GM23338 (cell line): ENCODE measurements around the gene CFLAR. TPM values are rescaled to one million over a fixed set of nuclear protein-coding genes. Genes with fewer than 3 reads are reported as not detected.

Experiments
- ATAC-seq: fragments of 200-7000 bp; cut with Tn5 transposase; 3 replicates; pipeline ENCODE4 v1.9.1; 2020
- DNase-seq: peaks from one replicate; pipeline ENCODE4 v3.0.0-alpha.2; 2015; ENCODE audit warnings: low spot score
- H2AFZ ChIP-seq: fragments of 200-600 bp; sonication (generic); 2 replicates; pipeline ENCODE4 v1.8.0; 2016; ENCODE audit warnings: antibody characterized with exemption, mild to moderate bottlenecking, moderate library complexity
- H3F3A ChIP-seq: fragments of 200-600 bp; sonication (generic); replicated peaks from 2 replicates; pipeline ENCODE4 v1.8.0; 2017; ENCODE audit warnings: antibody characterized with exemption, mixed run types, low read depth
- H3K27ac ChIP-seq: fragments of 200-600 bp; sonication (generic); 2 replicates; pipeline ENCODE4 v1.6.1; 2016; ENCODE audit warnings: low read depth
- H3K27me3 ChIP-seq: fragments of 200-600 bp; sonication (generic); 2 replicates; pipeline ENCODE4 v1.8.0; 2016; ENCODE audit warnings: mild to moderate bottlenecking, mixed run types, moderate library complexity; ENCODE audit not compliant: insufficient read depth
- H3K36me3 ChIP-seq: fragments of 200-600 bp; sonication (generic); 2 replicates; pipeline ENCODE4 v1.8.0; 2016; ENCODE audit warnings: mild to moderate bottlenecking; ENCODE audit not compliant: insufficient read depth
- H3K4me1 ChIP-seq: fragments of 200-600 bp; sonication (generic); 2 replicates; pipeline ENCODE4 v1.8.0; 2016; ENCODE audit warnings: mild to moderate bottlenecking, moderate library complexity; ENCODE audit not compliant: insufficient read depth
- H3K4me2 ChIP-seq: fragments of 200-600 bp; sonication (generic); 2 replicates; pipeline ENCODE4 v1.7.1; 2017; ENCODE audit warnings: mixed run types
- H3K4me3 ChIP-seq: fragments of 200-600 bp; sonication (generic); 2 replicates; pipeline ENCODE4 v1.6.1; 2016; ENCODE audit warnings: mixed run types
- H3K79me2 ChIP-seq: fragments of 200-600 bp; sonication (generic); replicated peaks from 2 replicates; pipeline ENCODE4 v1.8.0; 2017; ENCODE audit warnings: mild to moderate bottlenecking; ENCODE audit not compliant: insufficient read depth
- H3K9me2 ChIP-seq: fragments of 200-600 bp; sonication (generic); 2 replicates; pipeline ENCODE4 v1.8.0; 2017; ENCODE audit not compliant: insufficient read depth
- H4K20me1 ChIP-seq: fragments of 200-600 bp; sonication (generic); replicated peaks from 2 replicates; pipeline ENCODE4 v1.8.0; 2017; ENCODE audit warnings: mild to moderate bottlenecking; ENCODE audit not compliant: insufficient read depth
- H3K27ac Mint-ChIP-seq: 2 replicates; pipeline ENCODE4 v1.8.0; 2020; ENCODE audit warnings: inconsistent platforms, mild to moderate bottlenecking, moderate library complexity, mixed read lengths
- H3K27me3 Mint-ChIP-seq: 3 replicates; pipeline ENCODE4 v1.8.0; 2022; ENCODE audit warnings: low read depth, mild to moderate bottlenecking, moderate library complexity, mixed read lengths, inconsistent platforms; ENCODE audit not compliant: insufficient read depth, poor library complexity
- H3K36me3 Mint-ChIP-seq: 3 replicates; pipeline ENCODE4 v1.8.0; 2021; ENCODE audit warnings: low read depth, mild to moderate bottlenecking, inconsistent platforms, moderate library complexity, mixed read lengths
- H3K4me1 Mint-ChIP-seq: 3 replicates; pipeline ENCODE4 v1.8.0; 2020; ENCODE audit warnings: mild to moderate bottlenecking, inconsistent platforms, mixed read lengths
- H3K4me3 Mint-ChIP-seq: 3 replicates; pipeline ENCODE4 v1.8.0; 2021; ENCODE audit warnings: moderate library complexity, mild to moderate bottlenecking, inconsistent platforms, mixed read lengths
- H3K9me3 Mint-ChIP-seq: 3 replicates; pipeline ENCODE4 v1.8.0; 2020; ENCODE audit warnings: moderate library complexity, mild to moderate bottlenecking, inconsistent platforms, mixed read lengths
- CREB1 ChIP-seq: fragments of 250-450 bp; sonication (Bioruptor Pico); IDR thresholded peaks from 2 replicates; pipeline ENCODE4 v1.5.0; 2020; ENCODE audit warnings: low read depth, mild to moderate bottlenecking, moderate library complexity
- EZH2 ChIP-seq: fragments of 200-600 bp; sonication (generic); IDR thresholded peaks from one replicate; pipeline ENCODE4 v1.8.0; 2017; ENCODE audit warnings: antibody characterized with exemption, mild to moderate bottlenecking, low read depth; ENCODE audit not compliant: unreplicated experiment
- EZH2phosphoT487 ChIP-seq: fragments of 200-600 bp; sonication (generic); IDR thresholded peaks from one replicate; pipeline ENCODE4 v1.8.1; 2018; ENCODE audit warnings: antibody characterized with exemption; ENCODE audit not compliant: unreplicated experiment
- JUNB ChIP-seq: IDR thresholded peaks from one replicate; pipeline ENCODE4 v1.6.1; 2016; ENCODE audit warnings: antibody characterized with exemption; ENCODE audit not compliant: unreplicated experiment
- NANOG ChIP-seq: IDR thresholded peaks from 2 replicates; pipeline ENCODE4 v1.6.1; 2016; ENCODE audit warnings: antibody characterized with exemption, borderline replicate concordance
- STAT1 ChIP-seq: IDR thresholded peaks from one replicate; pipeline ENCODE4 v1.6.1; 2016; ENCODE audit warnings: antibody characterized with exemption; ENCODE audit not compliant: unreplicated experiment
- ZNF114 ChIP-seq: fragments of 250-450 bp; sonication (Bioruptor Pico); IDR thresholded peaks from 2 replicates; pipeline ENCODE4 v1.5.0; 2020; ENCODE audit warnings: mild to moderate bottlenecking, moderate library complexity
- ZNF331 ChIP-seq: fragments of 250-450 bp; sonication (Bioruptor Pico); IDR thresholded peaks from 2 replicates; pipeline ENCODE4 v1.5.0; 2020; ENCODE audit warnings: low read depth, mild to moderate bottlenecking, moderate library complexity
- polyA plus RNA-seq: library from polyadenylated mRNA; unstranded; fragments of >200 nt; fragmentation: Nextera tagmentation; extraction: Ambion mirVana; gene quantifications from 2 replicates; pipeline ENCODE4 v1.2.1, GENCODE V29; 2016
- total RNA-seq: library from RNA; depleted of rRNA; stranded (reverse); fragments of >200 nt; shearing (Covaris generic); gene quantifications from 2 replicates; pipeline ENCODE4 v1.2.3, GENCODE V29; 2014
- TF ChIP-seq, protein P1 (sequence below): IDR thresholded peaks from one replicate; pipeline ENCODE4 v1.6.1; 2018; ENCODE audit warnings: antibody characterized with exemption; ENCODE audit not compliant: unreplicated experiment
- TF ChIP-seq, protein P2 (sequence below), 2 experiments: fragments of 200-600 bp in 1 of 2; sonication (generic) in 1 of 2; conservative IDR thresholded peaks; 2 replicates each; pipeline versions ENCODE4 v1.5.1 to v1.6.1; 2016 to 2017; ENCODE audit warnings: antibody characterized with exemption in 2 of 2, low read depth in 2 of 2, mild to moderate bottlenecking in 2 of 2, moderate library complexity in 1 of 2
- TF ChIP-seq, protein P3 (sequence below): IDR thresholded peaks from 2 replicates; pipeline ENCODE4 v1.6.1; 2016; ENCODE audit warnings: antibody characterized with exemption

The CFLAR gene
- total and polyA plus RNA-seq, 2 experiments from 2014 or later = 10.1 to 15.1 TPM

DNA sequence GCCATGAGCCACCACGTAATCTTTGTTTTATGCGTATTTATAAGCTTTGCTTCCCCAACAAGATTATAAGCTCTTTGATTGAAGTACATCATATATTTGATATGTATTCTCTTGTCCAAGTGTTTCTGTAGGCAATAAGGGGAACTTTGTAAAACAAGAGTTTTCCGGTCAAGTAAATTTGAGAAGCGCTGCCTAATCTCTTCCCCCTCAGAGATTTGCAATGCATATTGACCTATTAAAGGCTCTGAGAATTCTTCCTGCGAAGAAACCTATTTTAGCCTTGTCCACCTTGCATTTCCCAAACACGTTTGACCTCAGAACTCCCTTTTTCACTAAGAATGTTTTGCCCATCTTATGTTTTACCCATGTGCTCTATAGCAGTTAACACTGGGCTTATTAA lies 40.1 kb downstream of the CFLAR start (continued):
- TF ChIP-seq, protein P1, sequence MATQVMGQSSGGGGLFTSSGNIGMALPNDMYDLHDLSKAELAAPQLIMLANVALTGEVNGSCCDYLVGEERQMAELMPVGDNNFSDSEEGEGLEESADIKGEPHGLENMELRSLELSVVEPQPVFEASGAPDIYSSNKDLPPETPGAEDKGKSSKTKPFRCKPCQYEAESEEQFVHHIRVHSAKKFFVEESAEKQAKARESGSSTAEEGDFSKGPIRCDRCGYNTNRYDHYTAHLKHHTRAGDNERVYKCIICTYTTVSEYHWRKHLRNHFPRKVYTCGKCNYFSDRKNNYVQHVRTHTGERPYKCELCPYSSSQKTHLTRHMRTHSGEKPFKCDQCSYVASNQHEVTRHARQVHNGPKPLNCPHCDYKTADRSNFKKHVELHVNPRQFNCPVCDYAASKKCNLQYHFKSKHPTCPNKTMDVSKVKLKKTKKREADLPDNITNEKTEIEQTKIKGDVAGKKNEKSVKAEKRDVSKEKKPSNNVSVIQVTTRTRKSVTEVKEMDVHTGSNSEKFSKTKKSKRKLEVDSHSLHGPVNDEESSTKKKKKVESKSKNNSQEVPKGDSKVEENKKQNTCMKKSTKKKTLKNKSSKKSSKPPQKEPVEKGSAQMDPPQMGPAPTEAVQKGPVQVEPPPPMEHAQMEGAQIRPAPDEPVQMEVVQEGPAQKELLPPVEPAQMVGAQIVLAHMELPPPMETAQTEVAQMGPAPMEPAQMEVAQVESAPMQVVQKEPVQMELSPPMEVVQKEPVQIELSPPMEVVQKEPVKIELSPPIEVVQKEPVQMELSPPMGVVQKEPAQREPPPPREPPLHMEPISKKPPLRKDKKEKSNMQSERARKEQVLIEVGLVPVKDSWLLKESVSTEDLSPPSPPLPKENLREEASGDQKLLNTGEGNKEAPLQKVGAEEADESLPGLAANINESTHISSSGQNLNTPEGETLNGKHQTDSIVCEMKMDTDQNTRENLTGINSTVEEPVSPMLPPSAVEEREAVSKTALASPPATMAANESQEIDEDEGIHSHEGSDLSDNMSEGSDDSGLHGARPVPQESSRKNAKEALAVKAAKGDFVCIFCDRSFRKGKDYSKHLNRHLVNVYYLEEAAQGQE = no peak
- TF ChIP-seq ZNF114 (no peak), JUNB (no peak), CREB1 (no peak), EZH2phosphoT487 (no peak), STAT1 (no peak), ZNF331 (CRISPR knock-in tag) (no peak)
- TF ChIP-seq, protein P2, sequence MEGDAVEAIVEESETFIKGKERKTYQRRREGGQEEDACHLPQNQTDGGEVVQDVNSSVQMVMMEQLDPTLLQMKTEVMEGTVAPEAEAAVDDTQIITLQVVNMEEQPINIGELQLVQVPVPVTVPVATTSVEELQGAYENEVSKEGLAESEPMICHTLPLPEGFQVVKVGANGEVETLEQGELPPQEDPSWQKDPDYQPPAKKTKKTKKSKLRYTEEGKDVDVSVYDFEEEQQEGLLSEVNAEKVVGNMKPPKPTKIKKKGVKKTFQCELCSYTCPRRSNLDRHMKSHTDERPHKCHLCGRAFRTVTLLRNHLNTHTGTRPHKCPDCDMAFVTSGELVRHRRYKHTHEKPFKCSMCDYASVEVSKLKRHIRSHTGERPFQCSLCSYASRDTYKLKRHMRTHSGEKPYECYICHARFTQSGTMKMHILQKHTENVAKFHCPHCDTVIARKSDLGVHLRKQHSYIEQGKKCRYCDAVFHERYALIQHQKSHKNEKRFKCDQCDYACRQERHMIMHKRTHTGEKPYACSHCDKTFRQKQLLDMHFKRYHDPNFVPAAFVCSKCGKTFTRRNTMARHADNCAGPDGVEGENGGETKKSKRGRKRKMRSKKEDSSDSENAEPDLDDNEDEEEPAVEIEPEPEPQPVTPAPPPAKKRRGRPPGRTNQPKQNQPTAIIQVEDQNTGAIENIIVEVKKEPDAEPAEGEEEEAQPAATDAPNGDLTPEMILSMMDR (conservative IDR thresholded peaks at IDR 0.05; ENCODE audit: low read depth in 2 of 2) = no peak
- TF ChIP-seq, protein P3, sequence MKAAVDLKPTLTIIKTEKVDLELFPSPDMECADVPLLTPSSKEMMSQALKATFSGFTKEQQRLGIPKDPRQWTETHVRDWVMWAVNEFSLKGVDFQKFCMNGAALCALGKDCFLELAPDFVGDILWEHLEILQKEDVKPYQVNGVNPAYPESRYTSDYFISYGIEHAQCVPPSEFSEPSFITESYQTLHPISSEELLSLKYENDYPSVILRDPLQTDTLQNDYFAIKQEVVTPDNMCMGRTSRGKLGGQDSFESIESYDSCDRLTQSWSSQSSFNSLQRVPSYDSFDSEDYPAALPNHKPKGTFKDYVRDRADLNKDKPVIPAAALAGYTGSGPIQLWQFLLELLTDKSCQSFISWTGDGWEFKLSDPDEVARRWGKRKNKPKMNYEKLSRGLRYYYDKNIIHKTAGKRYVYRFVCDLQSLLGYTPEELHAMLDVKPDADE = no peak

DNA sequence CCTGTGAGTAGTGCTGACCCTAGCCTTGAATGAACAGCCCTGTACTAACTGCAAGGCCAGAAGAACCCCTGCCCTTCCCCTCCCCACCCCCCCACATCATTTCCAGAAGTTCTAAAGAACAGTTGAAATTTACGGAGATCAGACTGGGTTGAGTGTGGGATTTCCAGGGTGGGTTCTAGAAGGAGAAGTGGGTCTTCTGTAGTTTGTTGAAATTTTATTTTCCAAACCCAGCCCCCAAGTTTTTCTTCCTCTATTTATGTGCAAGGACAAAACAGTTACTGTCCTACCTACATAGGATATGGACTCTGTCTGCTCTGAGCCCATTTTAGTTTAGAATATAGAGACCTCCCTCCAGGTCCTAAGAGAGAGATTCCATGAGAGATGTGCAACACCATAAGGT lies 40.7 kb downstream of the CFLAR start:
- ATAC-seq = no peak
- Histone ChIP-seq H3F3A (no peaks in the 10 kb centered on the region), H3K4me2 (no peak overlapping the region), H3K4me1 (peaks cover 11% of the 10 kb centered on the region), H3K79me2 (no peaks in the 10 kb centered on the region), H3K27me3 (no peaks in the 10 kb centered on the region), H3K9me2 (no peaks in the 10 kb centered on the region), H3K4me3 (no peak overlapping the region), H2AFZ (no peak overlapping the region), H3K27ac (no peak overlapping the region), H3K36me3 (no peaks in the 10 kb centered on the region), H4K20me1 (no peaks in the 10 kb centered on the region)
- Mint-ChIP-seq H3K4me3 (no peak overlapping the region), H3K27ac (no peak overlapping the region), H3K9me3 (no peaks in the 10 kb centered on the region), H3K36me3 (no peaks in the 10 kb centered on the region; the same call in 2 of the 3 replicates), H3K27me3 (peaks cover 5% of the 10 kb centered on the region), H3K4me1 (peaks cover 14% of the 10 kb centered on the region)
- no peak for DNase-seq
- TF ChIP-seq NANOG (no peak), EZH2 (no peak), STAT1 (no peak), EZH2phosphoT487 (no peak)
- TF ChIP-seq, protein P2 (conservative IDR thresholded peaks at IDR 0.05; ENCODE audit: low read depth in 2 of 2) = no peak
